AG08395 (cell line): ENCODE results near the gene MARCOL.

Experiments
- DNase-seq: peaks from one replicate; pipeline ENCODE4 v3.0.0; 2012; ENCODE audit warnings: mixed read lengths, low spot score

Gene MARCOL, protein sequence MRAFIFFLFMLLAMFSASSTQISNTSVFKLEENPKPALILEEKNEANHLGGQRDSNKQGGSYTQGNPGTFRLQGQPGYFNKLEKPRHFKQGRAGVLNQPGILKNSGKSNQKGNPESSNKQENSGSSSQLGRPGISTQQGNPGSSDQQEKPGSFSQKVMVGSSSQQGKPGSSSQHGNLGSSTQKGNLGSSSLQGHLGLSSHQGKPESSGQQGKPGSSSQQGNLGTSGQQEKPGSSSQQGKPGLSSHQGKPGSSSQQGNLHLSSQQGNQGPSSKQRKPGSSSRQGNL

DNA sequence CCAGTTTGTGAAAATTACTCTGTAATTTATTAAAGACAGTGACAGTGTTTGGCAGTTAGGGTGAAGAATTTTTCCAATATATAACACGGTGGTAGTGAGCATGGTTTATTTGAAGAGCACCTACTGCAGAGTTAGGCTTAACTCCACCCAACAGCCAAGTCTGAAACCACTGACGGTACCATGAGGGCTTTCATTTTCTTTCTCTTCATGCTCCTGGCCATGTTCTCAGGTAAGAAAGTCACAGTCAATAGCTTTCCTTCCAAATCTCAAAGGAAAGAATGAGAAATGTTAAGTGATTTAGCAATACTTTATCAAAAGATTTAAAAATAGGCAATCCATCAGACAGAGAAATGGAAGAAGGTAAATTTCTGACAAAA is at the start of gene MARCOL:
TSS of gene MARCOL (plus strand) at position 108 of the 377 bp plus-strand sequence. CDS start at position 181, 73 bp downstream.
- DNase-seq = no peak

- no peak for DNase-seq
These were observed 47.3 kb upstream of the MARCOL start for GRCh38 chr5:148191010-148191409.

GRCh38 chr5:148193202-148193601 is 45.1 kb upstream of the MARCOL start:
- no peak for DNase-seq

GRCh38 chr5:148201151-148201550 is 37.2 kb upstream of the MARCOL start:
- no peak for DNase-seq

DNA sequence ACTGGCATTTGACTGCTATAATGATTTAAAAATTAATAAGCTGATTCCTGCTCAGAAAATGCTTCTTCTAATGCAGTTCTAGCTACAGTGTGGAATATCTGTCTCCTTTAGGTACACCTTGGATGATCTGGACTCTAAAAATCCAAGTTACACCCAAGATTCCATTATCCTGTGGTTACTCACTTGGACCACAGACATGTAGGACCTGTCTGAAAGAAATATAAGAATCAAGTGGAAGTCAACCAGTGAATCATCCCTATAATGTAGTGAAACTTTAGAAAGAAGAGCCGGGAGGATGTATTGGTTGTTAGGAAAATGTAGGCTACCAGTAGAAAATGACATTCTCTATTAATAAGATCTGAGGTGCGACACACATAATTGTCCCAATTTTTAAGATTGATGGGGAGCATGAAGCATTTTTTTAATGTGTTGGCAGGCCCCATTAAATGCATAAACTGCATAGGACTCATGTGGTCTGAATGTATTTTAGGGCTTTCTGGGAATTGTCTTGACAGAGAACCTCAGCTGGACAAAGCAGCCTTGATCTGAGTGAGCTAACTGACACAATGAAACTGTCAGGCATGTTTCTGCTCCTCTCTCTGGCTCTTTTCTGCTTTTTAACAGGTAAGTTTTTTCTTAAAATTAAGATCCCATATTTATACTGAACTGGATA is 35.7 kb upstream of the MARCOL start, which contains the start of gene SPINK6:
TSS of gene SPINK6 (plus strand) at position 512 of the 673 bp plus-strand sequence. CDS start at position 567, 55 bp downstream.
- DNase-seq = no peak

GRCh38 chr5:148205044-148205806 is 33.1 kb upstream of the MARCOL start:
- DNase-seq = no peak

DNA sequence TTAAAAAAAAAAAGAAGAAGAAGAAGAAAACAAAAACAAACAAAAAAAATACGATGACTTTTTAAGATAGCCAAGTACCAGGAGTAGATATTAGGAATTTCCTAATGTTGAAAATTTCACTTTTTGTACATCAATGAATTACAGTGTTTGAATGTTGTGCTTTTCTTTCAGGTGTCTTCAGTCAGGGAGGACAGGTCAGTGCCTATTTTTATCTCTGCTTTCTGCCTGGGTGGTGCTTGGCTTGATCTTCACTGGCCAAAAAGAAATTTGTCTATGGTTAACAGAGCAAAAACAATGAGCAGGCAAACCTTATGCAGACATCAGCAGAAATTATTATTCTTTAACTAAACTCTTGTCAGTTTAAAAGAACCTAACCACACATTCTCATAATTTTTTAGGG is 32.5 kb upstream of the MARCOL start:
- DNase-seq = no peak

DNA sequence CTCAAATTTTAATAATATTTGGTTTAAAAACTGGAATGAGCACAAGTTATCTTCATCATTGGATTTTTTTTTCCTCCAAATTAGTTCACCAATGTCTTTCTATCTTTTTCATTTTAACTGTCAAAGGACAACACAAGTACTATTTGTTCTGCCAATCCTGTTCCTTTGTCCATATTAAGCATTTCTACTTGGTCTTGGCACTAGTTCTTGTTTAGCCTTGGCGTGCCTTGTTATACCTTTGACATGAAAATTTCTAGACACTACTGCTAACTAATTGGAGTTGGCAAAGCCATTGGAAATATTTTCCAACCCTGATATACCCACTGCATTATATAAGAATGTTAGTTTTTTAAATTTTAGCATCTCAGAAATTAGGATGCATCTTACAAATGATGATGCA is 31.7 kb upstream of the MARCOL start:
- no peak for DNase-seq

GRCh38 chr5:148208226-148208625 is 30.1 kb upstream of the MARCOL start:
- no peak for DNase-seq

DNA sequence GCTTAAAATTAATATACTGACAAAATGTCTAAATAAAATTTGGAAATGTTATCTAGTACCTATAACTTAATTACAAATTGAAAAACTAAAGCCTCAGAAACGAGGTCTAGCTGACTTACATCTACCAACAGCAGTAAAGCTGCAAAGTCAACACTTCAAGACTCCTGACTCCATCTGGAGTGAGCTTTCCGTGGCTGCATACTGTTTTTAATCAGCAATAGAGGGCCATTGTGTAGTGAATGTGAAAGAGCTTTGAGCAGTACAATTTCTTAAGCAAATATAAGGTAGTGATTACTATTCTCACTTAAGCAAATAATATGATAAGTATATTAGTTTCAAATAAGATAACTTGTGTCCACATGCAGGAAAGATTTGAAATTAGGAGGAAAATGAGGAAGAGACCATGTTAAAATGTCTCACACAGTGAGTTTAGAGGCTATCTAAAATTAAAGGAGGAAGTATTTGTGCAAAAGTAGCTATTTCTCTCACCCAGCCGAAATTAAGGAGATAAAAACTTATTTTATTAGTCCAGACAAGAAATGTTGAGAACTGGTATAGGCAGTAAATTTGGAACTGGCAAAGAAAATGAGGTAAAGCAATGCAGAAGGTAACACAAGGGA is 29.1 kb upstream of the MARCOL start:
- DNase-seq = no peak

DNA sequence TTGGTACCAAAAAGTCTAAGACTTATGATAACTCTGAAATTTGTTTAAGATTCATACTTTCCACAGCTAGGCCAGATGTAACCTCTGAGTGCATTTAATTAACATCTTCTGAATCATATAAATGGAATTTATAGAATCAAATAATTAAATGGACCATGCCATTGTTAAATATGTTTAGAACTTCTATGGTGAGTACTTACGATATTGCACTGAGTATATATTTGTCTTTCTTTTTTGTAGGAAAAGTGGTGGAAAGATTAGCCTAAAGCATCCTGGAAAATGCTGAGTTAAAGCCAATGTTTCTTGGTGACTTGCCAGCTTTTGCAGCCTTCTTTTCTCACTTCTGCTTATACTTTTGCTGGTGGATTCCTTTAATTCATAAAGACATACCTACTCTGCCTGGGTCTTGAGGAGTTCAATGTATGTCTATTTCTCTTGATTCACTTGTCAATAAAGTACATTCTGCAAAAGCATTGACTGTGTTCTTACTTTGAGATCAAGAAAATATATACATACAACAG is 23.6 kb upstream of the MARCOL start:
- DNase-seq = no peak

GRCh38 chr5:148221508-148221907 is 16.8 kb upstream of the MARCOL start:
- DNase-seq = no peak

- DNase-seq = no peak
These were observed 14.1 kb upstream of the MARCOL start for GRCh38 chr5:148224117-148224742.

GRCh38 chr5:148228392-148228984 is 9.8 kb upstream of the MARCOL start:
- no peak for DNase-seq

GRCh38 chr5:148229840-148230239 is 8.5 kb upstream of the MARCOL start:
- no peak for DNase-seq

GRCh38 chr5:148230240-148230639 is 8.1 kb upstream of the MARCOL start:
- no peak for DNase-seq

GRCh38 chr5:148237785-148238417 is 424 bp upstream of the MARCOL start:
- DNase-seq = no peak

DNA sequence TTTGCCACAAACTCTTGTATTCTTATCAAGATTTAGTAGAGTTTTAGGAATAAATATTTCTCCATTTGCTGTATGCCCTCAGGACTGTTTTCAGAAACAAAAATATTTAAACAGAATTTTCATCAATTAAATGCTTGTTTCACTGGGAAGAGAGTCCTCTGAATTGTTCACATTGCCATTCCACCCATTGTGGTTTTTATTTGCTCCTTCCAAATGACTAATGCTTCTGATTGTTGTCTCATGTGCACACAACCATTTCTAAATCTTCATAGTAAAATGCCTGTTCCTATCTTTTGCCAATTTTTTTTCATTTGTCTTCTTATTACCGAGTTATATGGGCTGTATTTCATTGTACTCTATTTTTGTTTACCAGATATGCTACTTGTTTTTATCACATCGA is 10.6 kb downstream of the MARCOL start:
- DNase-seq = no peak

DNA sequence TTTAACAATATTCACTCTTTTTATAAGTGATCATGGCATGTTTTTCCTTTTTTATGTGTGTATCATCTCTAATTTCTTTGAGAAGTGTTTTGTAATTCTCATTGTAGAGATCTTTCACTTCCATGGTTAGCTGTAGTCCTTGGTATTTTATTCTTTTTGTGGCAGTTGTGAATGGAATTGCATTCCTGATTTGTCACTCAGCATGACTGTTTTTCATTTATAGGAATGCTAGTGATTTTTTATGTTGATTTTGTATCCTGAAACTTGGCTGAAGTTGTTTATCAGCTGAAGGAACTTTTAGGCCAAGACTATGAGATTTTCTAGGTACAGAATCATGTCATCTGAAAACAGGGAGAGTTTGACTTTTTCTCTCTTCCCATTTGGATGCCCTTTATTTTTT is 17.1 kb downstream of the MARCOL start:
- DNase-seq = no peak

DNA sequence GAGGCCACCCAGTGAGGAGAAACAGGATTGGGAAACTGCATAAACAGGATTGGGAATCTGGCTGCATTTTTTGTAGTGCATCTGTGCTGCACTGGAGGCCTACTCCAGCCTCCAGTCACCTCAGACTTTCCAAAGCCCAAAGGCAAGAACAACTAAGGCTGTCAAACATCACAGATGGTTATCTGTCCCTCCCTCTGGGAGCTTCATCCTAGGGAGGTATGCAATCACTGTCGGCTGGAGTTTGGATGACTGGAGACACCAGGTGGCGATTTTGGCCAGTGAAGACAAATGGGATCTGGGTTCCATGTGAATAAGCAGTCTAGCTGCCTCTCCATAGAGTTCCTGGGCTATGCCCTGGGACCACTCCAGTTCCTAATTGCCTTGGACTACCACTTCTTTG is 21.0 kb downstream of the MARCOL start:
- DNase-seq = no peak

DNA sequence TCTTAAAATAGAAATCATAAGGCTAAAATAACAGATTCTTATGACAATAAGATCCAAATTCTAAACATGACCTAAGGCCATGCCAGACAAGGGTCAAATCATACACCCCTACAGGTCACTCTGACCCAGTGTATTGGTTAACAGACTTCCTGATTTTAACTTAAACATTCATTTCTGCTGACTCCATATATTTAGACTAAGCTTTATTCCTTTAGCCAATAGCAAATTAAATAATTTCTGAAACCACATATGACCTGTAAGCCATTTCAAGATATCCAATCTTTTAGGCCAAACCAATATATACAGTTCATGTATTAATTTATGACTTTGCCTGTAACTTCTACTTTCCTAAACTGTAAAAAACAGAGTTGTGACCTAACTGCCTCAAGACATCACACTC is 22.9 kb downstream of the MARCOL start:
- no peak for DNase-seq
